A549 (cell line): ENCODE results near the gene DPEP1.

ENCODE experiments used
- CTCF ChIP-seq: fragments of >200 bp; sonication (Bioruptor Twin); formaldehyde crosslinking; IDR thresholded peaks from 3 replicates; pipeline ENCODE4 v1.5.1; 2016
- PBX3 ChIP-seq: IDR thresholded peaks from 2 replicates; pipeline ENCODE4 v1.6.1; 2012
- POLR2A ChIP-seq: IDR thresholded peaks from 2 replicates; pipeline ENCODE4 v1.6.1; 2012; ENCODE audit warnings: mild to moderate bottlenecking, low read length

- TF ChIP-seq PBX3: no peak
- TF ChIP-seq CTCF: no peak
- TF ChIP-seq POLR2A: no peak
These were observed 8.7 kb upstream of the DPEP1 start for GRCh38 chr16:89604764-89605163.
